ENCODE results near the gene HOXA9. TPM values are rescaled to one million over a fixed set of nuclear protein-coding genes. Genes with fewer than 3 reads are reported as not detected.

The HOXA9 gene
- total RNA-seq, 1 experiment from 2014 or later, result 6.9 TPM

GRCh38 chr7:27119412-27119911, 45.9 kb downstream of the HOXA9 start:
- peak overlapping the region; percentile 14 for H3K4me3 Mint-ChIP-seq (ENCODE audit: unreplicated experiment)
- no peaks in the 10 kb centered on the region for H3K27me3 Mint-ChIP-seq (ENCODE audit: insufficient read depth, unreplicated experiment)
- peaks cover 32% of the 10 kb centered on the region for H3K36me3 Mint-ChIP-seq (ENCODE audit: insufficient read depth, unreplicated experiment)
- POLR2A ChIA-PET, result interaction anchor here (0.6 to 15.3 kb wide), 7 partner anchors 12 to 263 kb away, joined by 3 to 485 read pairs (median 129); partner anchors contain the start of genes HOXA1, HOXA5 and SKAP2
- no peak for TF ChIP-seq CTCF (IDR thresholded peaks at IDR 0.05; ENCODE audit: unreplicated experiment)
- DNase-seq (ENCODE audit: unreplicated experiment), result no peak
- H3K27ac Mint-ChIP-seq (ENCODE audit: low read depth, unreplicated experiment), result no peak overlapping the region
- no TSS peak for BruUV-seq (replicated peaks)
- CTCF ChIA-PET, result interaction anchor here (0.6 to 4.2 kb wide), 11 partner anchors 10 to 266 kb away, joined by 3 to 19 read pairs (median 8); partner anchors contain the start of gene HOXA5
- H3K4me1 Mint-ChIP-seq (ENCODE audit: insufficient read depth, unreplicated experiment), result peaks cover 24% of the 10 kb centered on the region
- no peaks in the 10 kb centered on the region for H3K9me3 Mint-ChIP-seq (ENCODE audit: unreplicated experiment)
- intact Hi-C loops (cut with micrococcal nuclease), result no loop called here

- Mint-ChIP-seq H3K36me3 (ENCODE audit: insufficient read depth, unreplicated experiment) (peaks cover 36% of the 10 kb centered on the region), H3K9me3 (ENCODE audit: unreplicated experiment) (no peaks in the 10 kb centered on the region), H3K27me3 (ENCODE audit: insufficient read depth, unreplicated experiment) (no peaks in the 10 kb centered on the region), H3K4me1 (ENCODE audit: insufficient read depth, unreplicated experiment) (peaks cover 27% of the 10 kb centered on the region), H3K27ac (ENCODE audit: low read depth, unreplicated experiment) (no peak overlapping the region), H3K4me3 (ENCODE audit: unreplicated experiment) (no peak overlapping the region)
- ChIA-PET CTCF (interaction anchor here (0.8 to 2.7 kb wide), 3 partner anchors 12 to 265 kb away, joined by 3 to 10 read pairs (median 3); partner anchors contain the start of gene HOXA4), POLR2A (interaction anchor here (0.6 to 15.3 kb wide), 6 partner anchors 11 to 262 kb away, joined by 3 to 485 read pairs (median 174); partner anchors contain the start of genes HOXA1, HOXA5 and SKAP2)
- no peak for DNase-seq (ENCODE audit: unreplicated experiment)
- no TSS peak for BruUV-seq (replicated peaks)
- intact Hi-C loops (cut with micrococcal nuclease), result no loop called here
- TF ChIP-seq CTCF (IDR thresholded peaks at IDR 0.05; ENCODE audit: unreplicated experiment), result no peak
Measured at GRCh38 chr7:27118580-27118979, 46.8 kb downstream of the HOXA9 start.

- ChIA-PET POLR2A (interaction anchor here (0.6 to 15.3 kb wide), 7 partner anchors 7 to 261 kb away, joined by 3 to 485 read pairs (median 129); partner anchors contain the start of genes HOXA1, HOXA5 and SKAP2), CTCF (interaction anchor here (0.8 to 2.7 kb wide), 4 partner anchors 13 to 264 kb away, joined by 3 to 12 read pairs (median 6); partner anchors contain the start of gene HOXA4)
- no peaks in the 10 kb centered on the region for H3K9me3 Mint-ChIP-seq (ENCODE audit: unreplicated experiment)
- no peak overlapping the region for H3K4me3 Mint-ChIP-seq (ENCODE audit: unreplicated experiment)
- peaks cover 27% of the 10 kb centered on the region for H3K4me1 Mint-ChIP-seq (ENCODE audit: insufficient read depth, unreplicated experiment)
- intact Hi-C loops (cut with micrococcal nuclease), result no loop called here
- no peak for DNase-seq (ENCODE audit: unreplicated experiment)
- no peak overlapping the region for H3K27ac Mint-ChIP-seq (ENCODE audit: low read depth, unreplicated experiment)
- no TSS peak for BruUV-seq (replicated peaks)
- TF ChIP-seq CTCF (IDR thresholded peaks at IDR 0.05; ENCODE audit: unreplicated experiment), result no peak
- peaks cover 31% of the 10 kb centered on the region for H3K36me3 Mint-ChIP-seq (ENCODE audit: insufficient read depth, unreplicated experiment)
- H3K27me3 Mint-ChIP-seq (ENCODE audit: insufficient read depth, unreplicated experiment), result no peaks in the 10 kb centered on the region
Measured at GRCh38 chr7:27117887-27118491, 47.3 kb downstream of the HOXA9 start.
